WTC11 (cell line): ENCODE measurements around the gene HOXD10.

Experiments
- ESRRA ChIP-seq: sonication (generic); formaldehyde crosslinking; IDR thresholded peaks from 2 replicates; pipeline ENCODE4 v1.8.1; 2022; ENCODE audit warnings: mild to moderate bottlenecking, missing genetic modification reagents, borderline replicate concordance
- MYBL2 ChIP-seq: sonication (generic); formaldehyde crosslinking; IDR thresholded peaks from 2 replicates; pipeline ENCODE4 v1.8.1; 2023; ENCODE audit warnings: mild to moderate bottlenecking, moderate library complexity, missing genetic modification reagents
- NFE2L1 ChIP-seq: sonication (generic); formaldehyde crosslinking; IDR thresholded peaks from 2 replicates; pipeline ENCODE4 v1.8.1; 2023; ENCODE audit warnings: missing genetic modification reagents
- NR2C2 ChIP-seq: sonication (generic); formaldehyde crosslinking; IDR thresholded peaks from 2 replicates; pipeline ENCODE4 v1.8.0; 2022; ENCODE audit warnings: mild to moderate bottlenecking, missing genetic modification reagents
- PREB ChIP-seq: sonication (generic); formaldehyde crosslinking; IDR thresholded peaks from 2 replicates; pipeline ENCODE4 v1.8.1; 2022; ENCODE audit warnings: mild to moderate bottlenecking, missing genetic modification reagents, moderate library complexity, borderline replicate concordance
- SMAD3 ChIP-seq: sonication (generic); formaldehyde crosslinking; IDR thresholded peaks from 2 replicates; pipeline ENCODE4 v1.8.0; 2022; ENCODE audit warnings: missing genetic modification reagents, mild to moderate bottlenecking, borderline replicate concordance
- USF1 ChIP-seq: sonication (generic); formaldehyde crosslinking; IDR thresholded peaks from 2 replicates; pipeline ENCODE4 v1.8.0; 2022; ENCODE audit warnings: mild to moderate bottlenecking, missing genetic modification reagents
- ZNF396 ChIP-seq: fragments of 250-450 bp; sonication (Bioruptor Pico); IDR thresholded peaks from 2 replicates; pipeline ENCODE4 v1.8.0; 2021; ENCODE audit warnings: mild to moderate bottlenecking, moderate library complexity, borderline replicate concordance
- TF ChIP-seq, protein P1 (sequence below): sonication (generic); formaldehyde crosslinking; IDR thresholded peaks from 2 replicates; pipeline ENCODE4 v1.8.1; 2023; ENCODE audit warnings: mild to moderate bottlenecking, missing genetic modification reagents, borderline replicate concordance
- TF ChIP-seq, protein P2 (sequence below): fragments of 200-600 bp; IDR thresholded peaks from 2 replicates; pipeline ENCODE4 v1.8.0; 2022; ENCODE audit warnings: antibody characterized with exemption
- TF ChIP-seq, protein P3 (sequence below): sonication (generic); formaldehyde crosslinking; conservative IDR thresholded peaks from 2 replicates; pipeline ENCODE4 v1.8.1; 2022; ENCODE audit warnings: mild to moderate bottlenecking, missing genetic modification reagents
- TF ChIP-seq, protein P4 (sequence below): sonication (generic); formaldehyde crosslinking; IDR thresholded peaks from 2 replicates; pipeline ENCODE4 v1.8.0; 2023; ENCODE audit warnings: missing genetic modification reagents, mild to moderate bottlenecking, borderline replicate concordance

DNA sequence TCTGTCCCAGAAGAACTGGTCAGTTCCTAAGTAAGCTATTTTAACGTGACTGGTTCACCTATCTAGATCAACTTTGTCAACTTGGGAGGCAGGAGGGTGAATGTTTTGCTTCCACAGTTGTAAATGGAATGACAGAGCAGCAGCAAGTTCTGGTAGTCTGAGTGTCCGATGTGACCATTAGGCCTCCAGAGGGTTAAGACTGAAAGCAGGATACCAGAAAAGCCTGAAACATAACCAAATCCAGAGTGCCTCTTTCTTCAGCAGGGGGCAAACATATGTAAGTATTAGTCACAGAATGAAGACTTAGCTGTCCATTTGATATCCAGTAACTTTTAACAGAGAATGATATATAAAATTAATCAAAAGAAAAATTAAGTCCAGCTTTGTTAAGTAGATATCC lies 49.7 kb downstream of the HOXD10 start:
- TF ChIP-seq NR2C2 (CRISPR knock-in tag) (no peak), USF1 (no peak), MYBL2 (CRISPR knock-in tag) (no peak), ESRRA (CRISPR knock-in tag) (no peak), NFE2L1 (CRISPR knock-in tag) (no peak), PREB (CRISPR knock-in tag) (no peak), SMAD3 (no peak), ZNF396 (CRISPR knock-in tag) (no peak)
- TF ChIP-seq, protein P1, sequence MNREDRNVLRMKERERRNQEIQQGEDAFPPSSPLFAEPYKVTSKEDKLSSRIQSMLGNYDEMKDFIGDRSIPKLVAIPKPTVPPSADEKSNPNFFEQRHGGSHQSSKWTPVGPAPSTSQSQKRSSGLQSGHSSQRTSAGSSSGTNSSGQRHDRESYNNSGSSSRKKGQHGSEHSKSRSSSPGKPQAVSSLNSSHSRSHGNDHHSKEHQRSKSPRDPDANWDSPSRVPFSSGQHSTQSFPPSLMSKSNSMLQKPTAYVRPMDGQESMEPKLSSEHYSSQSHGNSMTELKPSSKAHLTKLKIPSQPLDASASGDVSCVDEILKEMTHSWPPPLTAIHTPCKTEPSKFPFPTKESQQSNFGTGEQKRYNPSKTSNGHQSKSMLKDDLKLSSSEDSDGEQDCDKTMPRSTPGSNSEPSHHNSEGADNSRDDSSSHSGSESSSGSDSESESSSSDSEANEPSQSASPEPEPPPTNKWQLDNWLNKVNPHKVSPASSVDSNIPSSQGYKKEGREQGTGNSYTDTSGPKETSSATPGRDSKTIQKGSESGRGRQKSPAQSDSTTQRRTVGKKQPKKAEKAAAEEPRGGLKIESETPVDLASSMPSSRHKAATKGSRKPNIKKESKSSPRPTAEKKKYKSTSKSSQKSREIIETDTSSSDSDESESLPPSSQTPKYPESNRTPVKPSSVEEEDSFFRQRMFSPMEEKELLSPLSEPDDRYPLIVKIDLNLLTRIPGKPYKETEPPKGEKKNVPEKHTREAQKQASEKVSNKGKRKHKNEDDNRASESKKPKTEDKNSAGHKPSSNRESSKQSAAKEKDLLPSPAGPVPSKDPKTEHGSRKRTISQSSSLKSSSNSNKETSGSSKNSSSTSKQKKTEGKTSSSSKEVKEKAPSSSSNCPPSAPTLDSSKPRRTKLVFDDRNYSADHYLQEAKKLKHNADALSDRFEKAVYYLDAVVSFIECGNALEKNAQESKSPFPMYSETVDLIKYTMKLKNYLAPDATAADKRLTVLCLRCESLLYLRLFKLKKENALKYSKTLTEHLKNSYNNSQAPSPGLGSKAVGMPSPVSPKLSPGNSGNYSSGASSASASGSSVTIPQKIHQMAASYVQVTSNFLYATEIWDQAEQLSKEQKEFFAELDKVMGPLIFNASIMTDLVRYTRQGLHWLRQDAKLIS (CRISPR knock-in tag): no peak
- TF ChIP-seq, protein P2, sequence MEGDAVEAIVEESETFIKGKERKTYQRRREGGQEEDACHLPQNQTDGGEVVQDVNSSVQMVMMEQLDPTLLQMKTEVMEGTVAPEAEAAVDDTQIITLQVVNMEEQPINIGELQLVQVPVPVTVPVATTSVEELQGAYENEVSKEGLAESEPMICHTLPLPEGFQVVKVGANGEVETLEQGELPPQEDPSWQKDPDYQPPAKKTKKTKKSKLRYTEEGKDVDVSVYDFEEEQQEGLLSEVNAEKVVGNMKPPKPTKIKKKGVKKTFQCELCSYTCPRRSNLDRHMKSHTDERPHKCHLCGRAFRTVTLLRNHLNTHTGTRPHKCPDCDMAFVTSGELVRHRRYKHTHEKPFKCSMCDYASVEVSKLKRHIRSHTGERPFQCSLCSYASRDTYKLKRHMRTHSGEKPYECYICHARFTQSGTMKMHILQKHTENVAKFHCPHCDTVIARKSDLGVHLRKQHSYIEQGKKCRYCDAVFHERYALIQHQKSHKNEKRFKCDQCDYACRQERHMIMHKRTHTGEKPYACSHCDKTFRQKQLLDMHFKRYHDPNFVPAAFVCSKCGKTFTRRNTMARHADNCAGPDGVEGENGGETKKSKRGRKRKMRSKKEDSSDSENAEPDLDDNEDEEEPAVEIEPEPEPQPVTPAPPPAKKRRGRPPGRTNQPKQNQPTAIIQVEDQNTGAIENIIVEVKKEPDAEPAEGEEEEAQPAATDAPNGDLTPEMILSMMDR: no peak
- TF ChIP-seq, protein P3, sequence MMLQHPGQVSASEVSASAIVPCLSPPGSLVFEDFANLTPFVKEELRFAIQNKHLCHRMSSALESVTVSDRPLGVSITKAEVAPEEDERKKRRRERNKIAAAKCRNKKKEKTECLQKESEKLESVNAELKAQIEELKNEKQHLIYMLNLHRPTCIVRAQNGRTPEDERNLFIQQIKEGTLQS (CRISPR knock-in tag): no peak
- TF ChIP-seq, protein P4, sequence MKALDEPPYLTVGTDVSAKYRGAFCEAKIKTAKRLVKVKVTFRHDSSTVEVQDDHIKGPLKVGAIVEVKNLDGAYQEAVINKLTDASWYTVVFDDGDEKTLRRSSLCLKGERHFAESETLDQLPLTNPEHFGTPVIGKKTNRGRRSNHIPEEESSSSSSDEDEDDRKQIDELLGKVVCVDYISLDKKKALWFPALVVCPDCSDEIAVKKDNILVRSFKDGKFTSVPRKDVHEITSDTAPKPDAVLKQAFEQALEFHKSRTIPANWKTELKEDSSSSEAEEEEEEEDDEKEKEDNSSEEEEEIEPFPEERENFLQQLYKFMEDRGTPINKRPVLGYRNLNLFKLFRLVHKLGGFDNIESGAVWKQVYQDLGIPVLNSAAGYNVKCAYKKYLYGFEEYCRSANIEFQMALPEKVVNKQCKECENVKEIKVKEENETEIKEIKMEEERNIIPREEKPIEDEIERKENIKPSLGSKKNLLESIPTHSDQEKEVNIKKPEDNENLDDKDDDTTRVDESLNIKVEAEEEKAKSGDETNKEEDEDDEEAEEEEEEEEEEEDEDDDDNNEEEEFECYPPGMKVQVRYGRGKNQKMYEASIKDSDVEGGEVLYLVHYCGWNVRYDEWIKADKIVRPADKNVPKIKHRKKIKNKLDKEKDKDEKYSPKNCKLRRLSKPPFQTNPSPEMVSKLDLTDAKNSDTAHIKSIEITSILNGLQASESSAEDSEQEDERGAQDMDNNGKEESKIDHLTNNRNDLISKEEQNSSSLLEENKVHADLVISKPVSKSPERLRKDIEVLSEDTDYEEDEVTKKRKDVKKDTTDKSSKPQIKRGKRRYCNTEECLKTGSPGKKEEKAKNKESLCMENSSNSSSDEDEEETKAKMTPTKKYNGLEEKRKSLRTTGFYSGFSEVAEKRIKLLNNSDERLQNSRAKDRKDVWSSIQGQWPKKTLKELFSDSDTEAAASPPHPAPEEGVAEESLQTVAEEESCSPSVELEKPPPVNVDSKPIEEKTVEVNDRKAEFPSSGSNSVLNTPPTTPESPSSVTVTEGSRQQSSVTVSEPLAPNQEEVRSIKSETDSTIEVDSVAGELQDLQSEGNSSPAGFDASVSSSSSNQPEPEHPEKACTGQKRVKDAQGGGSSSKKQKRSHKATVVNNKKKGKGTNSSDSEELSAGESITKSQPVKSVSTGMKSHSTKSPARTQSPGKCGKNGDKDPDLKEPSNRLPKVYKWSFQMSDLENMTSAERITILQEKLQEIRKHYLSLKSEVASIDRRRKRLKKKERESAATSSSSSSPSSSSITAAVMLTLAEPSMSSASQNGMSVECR (CRISPR knock-in tag): no peak
